GM19467 (cell line): ENCODE measurements around the gene AFAP1.

Experiments used
- ATAC-seq: cut with Tn5 transposase; IDR thresholded peaks from one replicate; pipeline ENCODE4 v1.9.1; 2021; ENCODE audit warnings: mild to moderate bottlenecking, moderate library complexity; ENCODE audit not compliant: unreplicated experiment

Gene AFAP1

GRCh38 chr4:7772711-7773385 is 166.8 kb downstream of the AFAP1 start:
- no peak for ATAC-seq

DNA sequence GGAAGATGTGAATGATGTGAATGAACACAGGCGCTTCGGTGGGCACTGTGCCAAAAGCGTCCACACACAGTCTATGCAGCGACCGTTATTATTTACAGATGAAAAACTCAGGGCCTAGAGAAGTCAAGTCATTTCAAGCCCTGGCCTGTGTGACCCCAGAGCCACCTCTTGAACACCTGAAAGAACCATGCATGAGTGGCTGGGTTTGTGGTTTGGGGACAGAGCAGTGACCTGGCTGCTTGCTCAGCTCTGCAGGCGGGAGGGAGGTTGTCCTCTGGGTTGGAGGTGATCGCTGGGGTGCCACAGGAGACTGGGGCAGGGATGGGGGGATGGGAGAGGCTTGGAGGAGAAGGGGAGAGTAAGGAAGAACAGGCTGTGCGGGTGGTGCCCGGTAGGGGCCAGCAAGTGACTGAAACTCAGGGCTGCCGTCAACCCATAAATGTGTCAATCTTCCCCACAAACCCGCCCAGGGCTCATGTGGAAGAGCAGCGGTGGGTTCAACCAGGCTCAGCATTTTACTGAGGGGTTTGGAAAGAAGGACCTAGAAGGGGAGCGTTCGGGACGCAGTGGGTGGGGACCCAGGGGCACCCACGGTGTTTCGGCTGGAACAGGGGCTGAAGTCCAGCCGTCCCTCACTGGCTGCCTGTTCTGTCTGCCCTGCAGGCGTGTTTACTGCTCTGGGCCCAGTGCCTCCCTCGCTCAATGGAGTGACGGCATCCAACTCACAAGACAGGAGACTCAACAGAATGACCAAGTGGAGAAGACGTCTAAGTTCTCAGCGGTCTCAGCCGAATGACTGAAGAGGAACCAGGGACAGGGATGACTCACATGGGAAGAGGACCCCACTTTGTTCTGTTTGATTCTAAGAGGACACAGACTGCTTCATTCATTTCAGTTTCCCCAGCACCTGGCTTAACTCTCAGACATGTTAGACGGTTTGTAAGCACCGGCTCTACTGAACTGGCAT is 167.8 kb downstream of the AFAP1 start:
- ATAC-seq: peak; percentile 69

DNA sequence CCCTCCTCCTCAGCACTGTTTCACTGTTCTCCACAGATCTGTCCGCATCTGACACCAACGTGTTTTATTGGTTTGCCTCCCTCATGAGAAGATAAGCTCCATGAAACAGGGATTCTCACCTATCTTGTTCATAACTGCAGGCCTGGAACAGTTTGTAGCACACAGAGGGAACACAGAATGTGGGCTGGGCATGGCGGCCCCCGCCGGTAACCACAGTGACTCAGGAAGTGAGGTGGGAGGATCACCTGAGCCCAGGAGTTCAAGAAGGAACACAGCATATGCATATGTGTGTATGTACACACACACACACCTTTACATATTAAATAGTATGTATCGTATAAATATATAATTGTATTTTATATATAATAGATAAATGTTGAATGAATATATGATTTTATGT is 168.6 kb downstream of the AFAP1 start:
- no peak for ATAC-seq

- no peak for ATAC-seq
Measured at GRCh38 chr4:7770224-7771050, 169.2 kb downstream of the AFAP1 start.

DNA sequence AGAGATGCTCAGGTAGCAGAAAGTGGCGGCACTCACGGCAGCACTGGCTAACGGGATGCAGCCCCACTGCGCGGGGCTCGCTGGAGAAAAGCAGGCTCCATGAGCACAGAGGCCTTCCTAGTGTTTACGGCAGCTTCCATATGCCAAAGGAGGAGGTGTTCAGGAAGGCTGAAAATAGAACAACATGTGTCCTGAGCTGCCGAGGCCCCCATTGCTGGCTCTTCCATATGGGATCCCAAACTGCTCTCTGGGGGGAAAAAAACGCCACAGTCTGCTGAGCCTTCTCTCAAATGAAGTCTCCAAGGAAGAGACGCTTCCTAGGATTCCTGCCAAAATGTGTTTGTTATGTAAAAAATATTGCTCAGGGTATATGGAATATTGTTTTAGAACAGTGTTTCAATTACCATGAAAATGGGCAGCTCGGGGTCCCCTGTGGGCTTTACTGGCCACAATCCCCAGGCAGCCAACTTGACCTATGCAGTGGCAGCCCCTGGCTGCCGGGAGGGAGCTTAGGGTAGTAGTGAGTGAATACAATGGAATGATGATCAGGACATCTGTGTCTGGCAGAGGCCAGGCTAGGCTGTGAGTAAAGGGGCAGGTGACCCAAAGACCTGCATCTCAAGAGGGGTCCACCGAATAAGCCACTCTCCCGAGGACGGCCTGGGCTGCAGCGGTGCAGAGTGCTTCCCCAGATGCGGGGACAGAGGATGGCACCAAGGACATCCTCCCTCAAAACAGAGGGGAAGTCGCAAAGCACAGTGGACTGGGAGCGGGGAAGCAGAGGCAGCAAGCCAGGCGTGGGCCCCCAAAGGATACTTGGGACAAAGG is 170.1 kb downstream of the AFAP1 start:
- no peak for ATAC-seq

GRCh38 chr4:7768736-7769135 is 170.9 kb downstream of the AFAP1 start:
- ATAC-seq: no peak

DNA sequence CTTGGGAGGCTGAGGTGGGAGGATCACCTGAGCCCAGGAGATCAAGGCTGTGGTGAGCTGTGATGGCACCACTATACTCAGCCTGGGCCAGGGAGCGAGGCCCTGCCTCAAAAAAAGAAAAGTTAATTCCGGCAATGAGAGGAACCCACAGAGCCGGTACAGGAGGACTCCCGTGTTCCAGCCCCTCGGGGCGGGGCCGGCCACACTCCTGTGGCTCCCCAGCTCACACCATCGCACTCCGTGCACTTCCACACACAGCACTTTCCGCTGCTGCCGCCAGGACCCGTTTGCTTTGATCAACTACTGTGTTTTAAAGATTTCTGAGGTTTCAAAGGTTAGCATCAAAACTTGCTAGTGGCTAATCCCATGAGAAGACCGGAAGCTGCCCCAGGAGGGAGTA is 171.7 kb downstream of the AFAP1 start:
- ATAC-seq: no peak

DNA sequence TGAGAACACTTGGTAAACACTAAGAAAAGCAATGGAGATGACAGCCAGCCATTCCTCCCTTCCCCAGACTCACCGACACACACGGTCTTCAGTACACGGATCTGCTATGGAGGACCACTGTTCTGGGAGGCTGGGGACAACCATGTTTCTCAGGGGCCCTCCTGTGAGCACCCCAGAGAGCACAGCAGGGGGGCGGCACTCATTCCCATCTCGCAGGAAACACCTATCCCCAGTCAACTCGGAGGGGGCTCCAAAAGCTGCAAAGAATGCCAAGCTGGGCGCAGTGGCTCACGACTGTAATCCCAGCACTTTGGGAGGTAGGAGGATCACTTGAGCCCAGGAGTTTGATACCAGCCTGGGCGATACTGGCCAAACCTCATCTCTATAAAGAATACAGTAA is 172.1 kb downstream of the AFAP1 start:
- ATAC-seq: no peak

GRCh38 chr4:7766661-7767345 is 172.9 kb downstream of the AFAP1 start:
- no peak for ATAC-seq

- ATAC-seq: no peak
Measured at GRCh38 chr4:7766086-7766485, 173.6 kb downstream of the AFAP1 start.

DNA sequence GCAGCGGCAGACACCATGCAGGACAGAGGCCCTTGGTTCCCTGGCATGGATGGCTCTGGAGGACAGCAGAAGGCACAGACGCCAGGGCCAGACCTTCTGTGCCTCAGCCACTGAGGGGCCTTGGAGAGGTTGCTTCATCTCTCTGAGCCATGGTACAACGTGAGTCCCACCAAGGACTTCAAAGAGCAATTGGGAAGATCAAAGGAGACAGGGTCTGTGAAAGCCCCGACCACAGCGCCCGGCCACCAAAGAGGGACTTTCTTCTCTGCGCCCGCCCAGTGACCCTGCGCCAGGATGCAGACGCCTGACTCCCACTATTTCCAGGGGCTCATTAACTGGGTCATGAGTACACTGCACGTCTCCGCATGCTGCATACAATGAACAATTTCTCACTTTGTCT is 174.0 kb downstream of the AFAP1 start:
- ATAC-seq: no peak

DNA sequence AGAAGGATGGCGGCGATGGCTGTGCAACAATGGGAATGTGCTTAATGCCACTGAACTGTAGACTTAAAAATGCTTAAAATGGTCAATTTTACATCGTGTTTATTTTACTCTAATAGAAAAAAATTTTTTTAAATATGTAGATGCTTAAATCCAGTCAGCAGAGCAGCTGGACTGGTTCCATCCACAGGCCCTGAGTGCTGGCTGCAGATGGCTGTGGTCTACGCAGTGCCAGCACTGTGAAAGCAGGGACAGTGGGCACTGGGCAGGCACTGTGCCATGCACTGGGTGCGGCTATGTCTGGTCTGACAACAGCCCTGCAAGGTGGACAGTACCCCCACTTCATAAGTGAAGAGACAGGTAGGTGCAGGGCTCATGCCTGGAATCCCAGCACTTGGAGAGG is 175.2 kb downstream of the AFAP1 start:
- no peak for ATAC-seq

DNA sequence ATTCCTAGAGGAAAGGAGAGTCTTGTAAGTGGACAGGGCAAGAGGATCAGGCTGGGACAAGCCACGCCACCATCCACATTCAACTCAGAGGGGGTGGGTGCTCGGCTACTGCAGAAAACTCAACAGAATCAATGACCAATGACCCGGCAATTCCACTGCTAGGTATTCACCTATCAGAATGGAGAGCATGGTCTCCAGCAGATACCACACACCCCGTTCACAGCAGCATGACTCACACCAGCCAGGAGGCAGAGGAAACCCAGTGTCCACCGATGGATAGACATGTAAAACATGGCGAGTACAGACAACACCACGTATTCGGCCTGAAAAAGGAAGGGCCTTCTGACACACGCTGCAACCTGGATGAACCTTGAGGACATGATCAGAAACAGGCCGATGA is 175.9 kb downstream of the AFAP1 start:
- no peak for ATAC-seq

DNA sequence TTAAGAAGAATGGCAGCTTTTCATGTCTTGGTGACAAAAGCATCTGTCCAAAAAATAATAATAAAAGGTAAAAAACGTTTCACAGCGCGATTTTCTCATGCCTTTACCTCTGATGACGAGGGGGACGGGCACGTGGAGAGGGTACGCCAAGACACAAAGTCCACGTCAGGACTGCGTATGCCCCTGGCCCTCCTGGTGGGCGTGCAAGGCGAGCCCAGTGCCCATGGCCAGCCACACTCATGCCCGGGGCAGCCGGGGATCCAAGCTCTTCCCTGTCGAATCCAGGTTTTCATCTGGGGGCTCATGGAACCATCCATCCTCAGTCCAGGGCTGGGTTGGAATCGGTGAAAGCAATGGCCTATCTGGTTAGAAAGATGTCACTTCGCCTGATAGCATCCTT is 176.6 kb downstream of the AFAP1 start:
- ATAC-seq: no peak

GRCh38 chr4:7762376-7763030 is 177.2 kb downstream of the AFAP1 start:
- ATAC-seq: no peak

DNA sequence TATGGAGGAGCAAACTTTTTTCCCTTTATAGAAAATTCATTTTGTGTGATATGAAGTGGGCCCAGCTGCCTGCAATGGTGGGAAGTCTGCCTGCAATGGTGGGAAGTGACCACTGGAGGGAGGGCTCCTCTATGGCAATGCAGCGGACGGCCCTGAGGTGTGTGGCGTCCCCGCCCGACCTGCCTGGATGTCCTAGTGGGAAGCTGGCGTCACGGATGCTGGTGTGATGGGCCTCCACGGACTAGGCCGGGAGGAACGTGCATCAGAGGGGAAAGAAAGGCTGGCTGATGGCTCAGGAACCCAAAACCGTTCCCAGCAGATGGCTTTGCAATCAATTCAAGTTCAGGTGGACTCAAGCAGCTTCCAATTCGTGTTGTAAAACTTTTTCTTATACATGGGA is 177.9 kb downstream of the AFAP1 start:
- ATAC-seq: peak; percentile 91

DNA sequence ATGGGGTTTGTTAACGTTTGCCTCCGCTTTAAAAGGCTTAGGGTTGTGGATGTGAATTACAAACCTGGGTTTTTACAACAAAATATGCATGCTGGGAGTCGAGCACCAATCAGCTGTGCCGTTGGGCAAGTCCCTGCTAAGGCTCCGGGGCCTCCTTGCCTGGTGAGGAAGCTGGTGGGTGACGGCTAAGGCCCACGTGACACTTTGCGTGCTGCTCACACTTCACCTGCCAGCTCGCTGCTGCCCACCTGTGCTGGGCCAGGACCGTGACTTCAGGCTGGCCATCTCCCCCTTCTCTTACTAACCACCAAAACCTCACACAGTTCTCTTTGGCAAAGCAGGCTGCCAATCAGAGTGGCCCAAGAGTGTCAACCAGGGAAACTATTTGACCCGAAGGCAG is 178.3 kb downstream of the AFAP1 start:
- no peak for ATAC-seq

DNA sequence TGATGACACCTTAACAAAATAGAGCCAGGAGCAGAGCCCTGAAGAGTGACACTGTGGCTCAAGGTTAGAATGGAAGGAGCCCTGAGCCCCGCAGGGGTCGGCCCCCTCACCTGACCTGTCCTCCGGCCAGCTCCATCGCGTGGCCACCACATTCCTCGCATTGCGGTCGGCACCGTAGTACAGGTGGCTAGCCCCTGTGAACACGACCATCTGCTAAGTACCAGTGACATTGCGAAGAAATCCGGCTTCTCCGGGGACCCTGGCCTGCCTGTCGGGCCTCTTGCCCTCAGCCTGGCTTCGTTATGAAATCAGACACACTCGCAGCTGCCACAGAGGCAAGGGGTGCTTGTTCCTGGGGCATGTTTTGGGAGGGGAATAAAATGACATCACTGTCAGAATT is 179.0 kb downstream of the AFAP1 start:
- no peak for ATAC-seq

DNA sequence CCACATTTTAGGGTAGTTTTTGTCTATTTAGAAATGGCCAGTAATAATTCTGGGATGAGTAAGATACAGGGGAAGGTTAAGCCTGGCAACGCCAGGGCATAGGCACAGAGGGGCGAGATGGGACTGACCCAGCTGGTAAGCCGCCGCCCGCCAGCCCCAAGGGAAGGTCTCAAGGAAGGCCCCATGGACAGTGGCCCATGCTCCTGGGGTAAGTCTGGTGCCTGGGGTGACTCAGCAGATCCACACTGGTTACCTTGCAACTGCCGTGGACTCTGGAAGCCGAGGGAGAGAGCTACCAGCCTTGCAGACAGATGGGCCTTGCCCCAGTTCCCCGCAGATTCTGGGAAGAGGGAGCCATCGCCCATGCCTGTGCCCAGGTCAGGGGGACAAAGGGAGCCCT is 179.4 kb downstream of the AFAP1 start:
- no peak for ATAC-seq
